Upper lobe of left lung (tissue), 4 donors: Measurements from ENCODE around the gene OTUD3.

ENCODE experiments used
- EP300 ChIP-seq, 4 donors: sonication (generic); formaldehyde crosslinking; IDR thresholded peaks; one replicate each; pipeline ENCODE4 v1.5.1; 2017; ENCODE audit warnings: antibody characterized with exemption in 4 of 4, control low read depth in 2 of 4
- POLR2A ChIP-seq, 4 donors: fragments of 450-650 bp; IDR thresholded peaks; one replicate each; pipeline ENCODE4 v1.5.1; 2016 to 2017; ENCODE audit warnings: antibody characterized with exemption in 4 of 4, mild to moderate bottlenecking in 2 of 4
- TF ChIP-seq, protein P1 (sequence below), 6 experiments: fragments of 450-650 bp in 4 of 6; fragments of 200-600 bp in 2 of 6; sonication (generic) in 2 of 6; IDR thresholded peaks; one replicate each; pipeline ENCODE4 v1.5.1; 2016 to 2019; ENCODE audit warnings: antibody characterized with exemption in 6 of 6

DNA sequence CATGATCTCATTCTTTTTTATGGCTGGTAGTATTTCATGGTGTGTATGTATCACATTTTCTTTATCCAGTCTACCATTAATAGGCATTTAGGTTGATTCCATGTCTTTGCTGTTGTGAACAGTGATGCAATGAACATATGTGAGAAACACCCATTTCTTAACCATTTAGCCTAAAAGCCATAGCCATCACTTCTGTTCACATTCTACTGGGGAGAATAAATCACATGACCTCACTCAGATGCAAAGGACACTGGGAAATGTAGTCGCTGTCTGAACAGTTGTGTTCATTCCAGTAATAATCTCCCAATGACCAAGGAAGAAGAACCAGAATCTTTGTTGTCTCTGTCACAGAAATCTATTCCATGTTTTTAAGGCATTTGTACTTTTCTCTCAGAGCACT, 56.3 kb downstream of the OTUD3 start:
- TF ChIP-seq, protein P1, sequence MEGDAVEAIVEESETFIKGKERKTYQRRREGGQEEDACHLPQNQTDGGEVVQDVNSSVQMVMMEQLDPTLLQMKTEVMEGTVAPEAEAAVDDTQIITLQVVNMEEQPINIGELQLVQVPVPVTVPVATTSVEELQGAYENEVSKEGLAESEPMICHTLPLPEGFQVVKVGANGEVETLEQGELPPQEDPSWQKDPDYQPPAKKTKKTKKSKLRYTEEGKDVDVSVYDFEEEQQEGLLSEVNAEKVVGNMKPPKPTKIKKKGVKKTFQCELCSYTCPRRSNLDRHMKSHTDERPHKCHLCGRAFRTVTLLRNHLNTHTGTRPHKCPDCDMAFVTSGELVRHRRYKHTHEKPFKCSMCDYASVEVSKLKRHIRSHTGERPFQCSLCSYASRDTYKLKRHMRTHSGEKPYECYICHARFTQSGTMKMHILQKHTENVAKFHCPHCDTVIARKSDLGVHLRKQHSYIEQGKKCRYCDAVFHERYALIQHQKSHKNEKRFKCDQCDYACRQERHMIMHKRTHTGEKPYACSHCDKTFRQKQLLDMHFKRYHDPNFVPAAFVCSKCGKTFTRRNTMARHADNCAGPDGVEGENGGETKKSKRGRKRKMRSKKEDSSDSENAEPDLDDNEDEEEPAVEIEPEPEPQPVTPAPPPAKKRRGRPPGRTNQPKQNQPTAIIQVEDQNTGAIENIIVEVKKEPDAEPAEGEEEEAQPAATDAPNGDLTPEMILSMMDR (IDR thresholded peaks at IDR 0.05), result no peak
- no peak for TF ChIP-seq EP300 (IDR thresholded peaks at IDR 0.05)
- TF ChIP-seq POLR2A (IDR thresholded peaks at IDR 0.05), result no peak
